Naive thymus-derived CD4-positive, alpha-beta T cell (primary cell): Measurements from ENCODE around the gene SLC5A2. TPM values are rescaled to one million over a fixed set of nuclear protein-coding genes. Genes with fewer than 3 reads are reported as not detected.

ENCODE experiments used
- ATAC-seq: fragments of 150-1000 bp; cut with Tn5 transposase; 2 replicates; pipeline ENCODE4 v1.10.0; 2021; ENCODE audit warnings: mild to moderate bottlenecking, moderate library complexity
- CTCF ChIA-PET: fragments of 350-600 bp; sonication (Branson Sonifier 250); formaldehyde crosslinking; loops from one replicate; lab custom pipeline; 2021; ENCODE audit warnings: antibody characterized with exemption; lab: Charles Lee
- POLR2A ChIA-PET: fragments of 350-600 bp; sonication (Branson Sonifier 250); formaldehyde crosslinking; loops from one replicate; lab custom pipeline; 2021; ENCODE audit warnings: antibody characterized with exemption, inconsistent platforms; lab: Charles Lee
- DNase-seq, 9 donors: peaks; one replicate each; pipeline versions ENCODE4 v3.0.0 to v3.0.0-alpha.2; 2020 to 2022; ENCODE audit warnings: mixed read lengths in 1 of 9
- H3K27ac ChIP-seq: one replicate; pipeline ENCODE4 v1.7.0; 2013; ENCODE audit warnings: mild to moderate bottlenecking, low read depth, low read length, moderate library complexity
- H3K27me3 ChIP-seq, 2 donors: one replicate each; pipeline ENCODE4 v1.7.0; 2013; ENCODE audit warnings: low read length in 2 of 2, mild to moderate bottlenecking in 2 of 2, moderate library complexity in 2 of 2; ENCODE audit not compliant: control insufficient read depth in 2 of 2, insufficient read depth in 2 of 2
- H3K36me3 ChIP-seq, 3 experiments: 1 replicate in 2 of 3; 2 replicates in 1 of 3; pipeline ENCODE4 v1.7.0; 2013; ENCODE audit warnings: low read length in 3 of 3, mild to moderate bottlenecking in 3 of 3, moderate library complexity in 1 of 3; ENCODE audit not compliant: insufficient read depth in 3 of 3, control insufficient read depth in 2 of 3
- H3K4me1 ChIP-seq, 2 donors: one replicate each; pipeline ENCODE4 v1.7.0; 2013; ENCODE audit warnings: low read length in 2 of 2, mild to moderate bottlenecking in 2 of 2, moderate library complexity in 1 of 2; ENCODE audit not compliant: control insufficient read depth in 2 of 2, insufficient read depth in 2 of 2
- H3K4me3 ChIP-seq: 2 replicates; pipeline ENCODE4 v1.7.0; 2013; ENCODE audit warnings: mild to moderate bottlenecking, low read length
- H3K9me3 ChIP-seq, 3 experiments: 1 replicate in 2 of 3; 2 replicates in 1 of 3; pipeline ENCODE4 v1.7.0; 2013; ENCODE audit warnings: low read length in 3 of 3; ENCODE audit not compliant: control insufficient read depth in 2 of 3
- H3K27ac Mint-ChIP-seq, 9 donors: one replicate each; pipeline ENCODE4 v1.8.0; 2020 to 2022; ENCODE audit warnings: mixed read lengths in 9 of 9, mild to moderate bottlenecking in 8 of 9, moderate library complexity in 5 of 9, inconsistent platforms in 2 of 9
- H3K27me3 Mint-ChIP-seq, 5 donors: one replicate each; pipeline ENCODE4 v1.8.0; 2021 to 2022; ENCODE audit warnings: mixed read lengths in 5 of 5, mild to moderate bottlenecking in 1 of 5
- H3K36me3 Mint-ChIP-seq, 5 donors: one replicate each; pipeline ENCODE4 v1.8.0; 2020 to 2022; ENCODE audit warnings: mixed read lengths in 5 of 5, mild to moderate bottlenecking in 3 of 5, inconsistent platforms in 1 of 5
- H3K4me1 Mint-ChIP-seq, 7 donors: one replicate each; pipeline ENCODE4 v1.8.0; 2020 to 2022; ENCODE audit warnings: mixed read lengths in 7 of 7, mild to moderate bottlenecking in 3 of 7, inconsistent platforms in 1 of 7
- H3K4me3 Mint-ChIP-seq, 10 donors: one replicate each; pipeline ENCODE4 v1.8.0; 2020 to 2022; ENCODE audit warnings: mild to moderate bottlenecking in 10 of 10, mixed read lengths in 10 of 10, moderate library complexity in 6 of 10, inconsistent platforms in 2 of 10
- H3K9me3 Mint-ChIP-seq, 11 donors: one replicate each; pipeline ENCODE4 v1.8.0; 2020 to 2022; ENCODE audit warnings: mixed read lengths in 11 of 11, mild to moderate bottlenecking in 4 of 11, inconsistent platforms in 1 of 11, moderate library complexity in 1 of 11
- intact Hi-C, 2 donors: fragments of 100-400 bp; cut with micrococcal nuclease; formaldehyde crosslinking; loops; one replicate each; pipeline ENCODE4 v1.15.1; 2023
- polyA plus RNA-seq, 2 donors: library from polyadenylated mRNA; unstranded; fragments of 300-500 nt; fragmentation: Illumina TruSeq; gene quantifications; one replicate each; pipeline ENCODE4 v1.2.3, GENCODE V29; 2021
- total RNA-seq, 6 experiments: library from RNA in 5 of 6; stranded (reverse) in 5 of 6; gene quantifications; 1 replicate in 5 of 6; 2 replicates in 1 of 6; pipeline ENCODE4 v1.2.3 and lab custom pipeline; 2021 to 2026

SLC5A2 gene
- total and polyA plus RNA-seq, 7 experiments from 2014 or later, result 0.12 to 5.5 (median 3.3) TPM

DNA sequence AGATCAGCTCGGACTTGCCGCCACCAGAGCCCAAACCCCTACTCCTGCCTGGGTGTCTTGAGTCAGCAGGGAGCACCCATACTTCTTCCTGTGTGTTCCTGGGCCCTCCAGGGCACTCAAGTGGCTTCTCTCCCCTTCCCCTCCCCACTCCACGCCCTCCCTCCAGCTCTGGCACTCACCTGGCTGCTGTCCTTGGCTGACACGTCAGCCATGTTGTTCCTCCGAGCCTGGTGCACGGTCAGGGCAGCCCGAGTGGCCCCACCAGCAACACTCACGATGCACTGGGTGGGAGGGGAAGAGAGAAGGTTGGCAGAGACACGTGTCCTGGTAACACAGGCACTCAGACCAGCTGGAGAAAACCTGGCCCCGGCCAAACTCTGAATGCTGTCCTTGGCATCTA is 13.7 kb downstream of the SLC5A2 start:
- ChIA-PET POLR2A (interaction anchor here (1.6 kb wide), 1 partner anchor 8 kb away, joined by 8 read pairs; no protein-coding TSS in a partner anchor), CTCF (no interaction called here)
- Mint-ChIP-seq H3K27ac (peak overlapping the region in 1 of 9 donors; percentile 32), H3K4me1 (peaks cover 0 to 19% (median 5%) of the 10 kb centered on the region in 7 donors), H3K9me3 (no peaks in the 10 kb centered on the region), H3K36me3 (peaks cover 6 to 56% (median 14%) of the 10 kb centered on the region in 5 donors), H3K27me3 (no peaks in the 10 kb centered on the region), H3K4me3 (no peak overlapping the region)
- Histone ChIP-seq H3K27me3 (no peaks in the 10 kb centered on the region), H3K4me3 (no peak overlapping the region), H3K9me3 (no peaks in the 10 kb centered on the region), H3K4me1 (no peaks in the 10 kb centered on the region), H3K27ac (no peak overlapping the region), H3K36me3 (peaks cover 0 to 84% (median 17%) of the 10 kb centered on the region in 3 experiments)
- DNase-seq, result no peak
- no peak for ATAC-seq
- intact Hi-C loops, result no loop called here

- H3K4me3 Mint-ChIP-seq, result no peak overlapping the region
- intact Hi-C loops, result no loop called here
- no peak overlapping the region for H3K4me3 ChIP-seq
- DNase-seq (no peak), ATAC-seq (no peak)
- no peaks in the 10 kb centered on the region for H3K27me3 Mint-ChIP-seq
- H3K9me3 ChIP-seq, result no peaks in the 10 kb centered on the region
- H3K27ac ChIP-seq, result no peak overlapping the region
- ChIA-PET CTCF (interaction anchor here (1.2 kb wide), 1 partner anchor 371 kb away, joined by 3 read pairs; no protein-coding TSS in a partner anchor), POLR2A (interaction anchor here (4.7 kb wide), 1 partner anchor 10 kb away, joined by 15 read pairs; no protein-coding TSS in a partner anchor)
- H3K4me1 ChIP-seq, result no peaks in the 10 kb centered on the region
- peaks cover 0 to 26% (median 6%) of the 10 kb centered on the region in 7 donors for H3K4me1 Mint-ChIP-seq
- peaks cover 0 to 67% (median 14%) of the 10 kb centered on the region in 3 experiments for H3K36me3 ChIP-seq
- no peak overlapping the region for H3K27ac Mint-ChIP-seq
- peaks cover 0 to 44% (median 9%) of the 10 kb centered on the region in 5 donors for H3K36me3 Mint-ChIP-seq
- no peaks in the 10 kb centered on the region for H3K27me3 ChIP-seq
- peaks cover 0 to 2% (median 0%) of the 10 kb centered on the region in 11 donors for H3K9me3 Mint-ChIP-seq
Observed at GRCh38 chr16:31498493-31498892, 15.6 kb downstream of the SLC5A2 start.

DNA sequence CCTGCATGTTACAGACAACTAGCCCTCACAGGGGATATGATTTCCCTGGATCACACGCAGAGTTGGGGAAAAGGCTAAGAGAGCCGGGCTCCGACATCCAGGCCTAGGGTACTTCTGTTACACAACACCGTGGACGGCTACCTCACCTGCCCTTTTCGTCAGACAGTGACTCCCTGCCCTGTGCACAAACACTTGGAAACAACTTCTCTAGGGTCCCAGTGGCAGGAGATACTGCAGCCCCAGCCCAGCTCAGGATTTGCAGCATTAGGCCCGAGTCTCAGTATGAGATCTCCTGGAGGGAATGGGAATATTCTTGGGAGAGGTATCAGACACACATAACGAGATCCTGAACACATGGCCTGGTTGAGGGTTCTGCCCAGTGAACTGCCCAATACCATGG is 17.0 kb downstream of the SLC5A2 start:
- ATAC-seq (no peak), DNase-seq (no peak)
- intact Hi-C loops, result no loop called here
- H3K9me3 Mint-ChIP-seq, result peaks cover 0 to 2% (median 0%) of the 10 kb centered on the region in 11 donors
- H3K4me1 Mint-ChIP-seq, result peaks cover 7 to 38% (median 12%) of the 10 kb centered on the region in 7 donors
- H3K27me3 Mint-ChIP-seq, result no peaks in the 10 kb centered on the region
- Histone ChIP-seq H3K27me3 (no peaks in the 10 kb centered on the region), H3K27ac (no peak overlapping the region), H3K4me1 (no peaks in the 10 kb centered on the region), H3K36me3 (peaks cover 0 to 53% (median 12%) of the 10 kb centered on the region in 3 experiments), H3K4me3 (no peak overlapping the region), H3K9me3 (no peaks in the 10 kb centered on the region)
- H3K4me3 Mint-ChIP-seq, result no peak overlapping the region
- peaks cover 0 to 41% (median 9%) of the 10 kb centered on the region in 5 donors for H3K36me3 Mint-ChIP-seq
- ChIA-PET POLR2A (interaction anchor here (1.1 to 4.7 kb wide), 2 partner anchors 10 to 12 kb away, joined by 4 to 15 read pairs; no protein-coding TSS in a partner anchor), CTCF (no interaction called here)
- H3K27ac Mint-ChIP-seq, result no peak overlapping the region

- Mint-ChIP-seq H3K27me3 (no peaks in the 10 kb centered on the region), H3K9me3 (peaks cover 0 to 2% (median 0%) of the 10 kb centered on the region in 11 donors), H3K36me3 (peaks cover 0 to 29% (median 10%) of the 10 kb centered on the region in 5 donors), H3K4me1 (peaks cover 13 to 44% (median 27%) of the 10 kb centered on the region in 7 donors), H3K27ac (no peak overlapping the region), H3K4me3 (no peak overlapping the region)
- ATAC-seq (no peak), DNase-seq (no peak)
- intact Hi-C loops, result no loop called here
- Histone ChIP-seq H3K9me3 (no peaks in the 10 kb centered on the region), H3K27ac (no peak overlapping the region), H3K4me1 (no peaks in the 10 kb centered on the region), H3K36me3 (peaks cover 0 to 45% (median 12%) of the 10 kb centered on the region in 3 experiments), H3K4me3 (no peak overlapping the region), H3K27me3 (no peaks in the 10 kb centered on the region)
- POLR2A ChIA-PET, result interaction anchor here (1.1 to 4.7 kb wide), 2 partner anchors 9 to 13 kb away, joined by 4 to 15 read pairs; no protein-coding TSS in a partner anchor
- CTCF ChIA-PET, result interaction anchor here (0.7 to 0.9 kb wide), 2 partner anchors 11 to 13 kb away, joined by 3 to 5 read pairs; no protein-coding TSS in a partner anchor
Observed at GRCh38 chr16:31501226-31501965, 18.5 kb downstream of the SLC5A2 start.

- H3K4me1 Mint-ChIP-seq, result peaks cover 15 to 45% (median 31%) of the 10 kb centered on the region in 7 donors
Observed at GRCh38 chr16:31501966-31502348, 19.0 kb downstream of the SLC5A2 start.

DNA sequence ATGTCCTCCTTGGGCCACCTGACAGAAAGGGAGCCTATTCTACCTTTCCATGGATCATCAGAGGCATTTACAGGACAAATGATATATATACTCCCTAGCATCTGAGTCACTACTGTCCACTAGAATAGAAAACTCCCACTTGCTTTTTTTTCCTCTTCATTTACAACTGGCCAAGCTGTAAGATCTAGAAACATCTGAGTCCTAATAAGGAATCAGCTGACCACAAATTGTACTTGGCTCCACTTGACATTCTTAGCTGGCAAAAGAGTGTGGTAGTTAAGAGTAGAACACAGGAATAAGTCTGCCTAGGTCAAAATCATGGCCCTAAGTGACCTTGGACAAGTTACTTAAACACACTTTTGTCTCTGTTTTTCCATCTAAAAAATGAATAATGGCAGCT is 20.1 kb downstream of the SLC5A2 start:
- Mint-ChIP-seq H3K27me3 (no peaks in the 10 kb centered on the region), H3K36me3 (peaks cover 0 to 18% (median 3%) of the 10 kb centered on the region in 5 donors), H3K4me1 (peaks cover 18 to 51% (median 38%) of the 10 kb centered on the region in 7 donors), H3K27ac (peak overlapping the region in 1 of 9 donors; percentile 22), H3K4me3 (no peak overlapping the region), H3K9me3 (peaks cover 0 to 2% (median 0%) of the 10 kb centered on the region in 11 donors)
- Histone ChIP-seq H3K4me1 (peaks cover 10% of the 10 kb centered on the region in 2 donors), H3K36me3 (peaks cover 0 to 31% (median 10%) of the 10 kb centered on the region in 3 experiments), H3K9me3 (no peaks in the 10 kb centered on the region), H3K27me3 (no peaks in the 10 kb centered on the region), H3K27ac (no peak overlapping the region), H3K4me3 (no peak overlapping the region)
- ChIA-PET CTCF (no interaction called here), POLR2A (interaction anchor here (0.7 to 1.7 kb wide), 2 partner anchors 15 to 44 kb away, joined by 3 to 5 read pairs; partner anchors contain the start of gene ARMC5)
- intact Hi-C loops, result no loop called here
- ATAC-seq (no peak), DNase-seq (no peak)

More at GRCh38 chr16:31501966-31502348, 19.0 kb downstream of the SLC5A2 start:
- no peaks in the 10 kb centered on the region for H3K27me3 Mint-ChIP-seq
- H3K4me3 Mint-ChIP-seq, result no peak overlapping the region
- ATAC-seq (no peak), DNase-seq (no peak)
- peaks cover 0 to 2% (median 0%) of the 10 kb centered on the region in 11 donors for H3K9me3 Mint-ChIP-seq
- intact Hi-C loops, result no loop called here
- Histone ChIP-seq H3K27me3 (no peaks in the 10 kb centered on the region), H3K9me3 (no peaks in the 10 kb centered on the region), H3K36me3 (peaks cover 0 to 39% (median 12%) of the 10 kb centered on the region in 3 experiments), H3K27ac (no peak overlapping the region), H3K4me3 (no peak overlapping the region), H3K4me1 (peaks cover 3% of the 10 kb centered on the region in 2 donors)
- ChIA-PET POLR2A (interaction anchor here (4.7 kb wide), 1 partner anchor 14 kb away, joined by 15 read pairs; no protein-coding TSS in a partner anchor), CTCF (interaction anchor here (0.9 kb wide), 1 partner anchor 14 kb away, joined by 3 read pairs; no protein-coding TSS in a partner anchor)
- peaks cover 0 to 29% (median 10%) of the 10 kb centered on the region in 5 donors for H3K36me3 Mint-ChIP-seq
- H3K27ac Mint-ChIP-seq, result no peak overlapping the region
